Superior temporal gyrus (tissue), 1 donor: ENCODE data around the gene NRP1.
"Not testable (repeated sequence)": the region's sequence is repeated elsewhere in the genome, so short reads cannot be mapped to it uniquely, and the experiment has no call there.

Experiments
- DNase-seq: peaks from one replicate; pipeline ENCODE4 v3.0.0-alpha.2; 2016; ENCODE audit errors: extremely low spot score

NRP1 gene

GRCh38 chr10:33321516-33321915 lies 13.0 kb downstream of the NRP1 start:
- no peak for DNase-seq

GRCh38 chr10:33320288-33320687 lies 14.2 kb downstream of the NRP1 start:
- no peak for DNase-seq

GRCh38 chr10:33315891-33316290 lies 18.6 kb downstream of the NRP1 start:
- no peak for DNase-seq

GRCh38 chr10:33314811-33315561 lies 19.5 kb downstream of the NRP1 start:
- DNase-seq = no peak

- DNase-seq = no peak
Measured at GRCh38 chr10:33311640-33312039, 22.8 kb downstream of the NRP1 start.

- no peak for DNase-seq
Measured at GRCh38 chr10:33310853-33311252, 23.6 kb downstream of the NRP1 start.

GRCh38 chr10:33309406-33309805 lies 25.1 kb downstream of the NRP1 start:
- DNase-seq = no peak

- DNase-seq = no peak
Measured at GRCh38 chr10:33307835-33308234, 26.6 kb downstream of the NRP1 start.

GRCh38 chr10:33306701-33307519 lies 27.6 kb downstream of the NRP1 start:
- DNase-seq = no peak

GRCh38 chr10:33306126-33306525 lies 28.3 kb downstream of the NRP1 start:
- DNase-seq = no peak

- DNase-seq = no peak
Measured at GRCh38 chr10:33304423-33305225, 29.8 kb downstream of the NRP1 start.

- DNase-seq = no peak
Measured at GRCh38 chr10:33303988-33304387, 30.5 kb downstream of the NRP1 start.

- no peak for DNase-seq
Measured at GRCh38 chr10:33302208-33302829, 32.1 kb downstream of the NRP1 start.

GRCh38 chr10:33301097-33301789 lies 33.2 kb downstream of the NRP1 start:
- DNase-seq = no peak

- not testable (repeated sequence) for DNase-seq
Measured at GRCh38 chr10:33300544-33300943, 33.9 kb downstream of the NRP1 start.

GRCh38 chr10:33298893-33299292 lies 35.6 kb downstream of the NRP1 start:
- DNase-seq = no peak

- no peak for DNase-seq
Measured at GRCh38 chr10:33298110-33298509, 36.4 kb downstream of the NRP1 start.

GRCh38 chr10:33295851-33296250 lies 38.6 kb downstream of the NRP1 start:
- no peak for DNase-seq

- DNase-seq = no peak
Measured at GRCh38 chr10:33293531-33294170, 40.8 kb downstream of the NRP1 start.

GRCh38 chr10:33293076-33293475 lies 41.4 kb downstream of the NRP1 start:
- no peak for DNase-seq
